GM21529 (cell line): Measurements from ENCODE around the gene CCDC86.

Experiments
- ATAC-seq: cut with Tn5 transposase; IDR thresholded peaks from one replicate; pipeline ENCODE4 v1.9.1; 2021; ENCODE audit not compliant: unreplicated experiment

CCDC86 gene

GRCh38 chr11:60889869-60890311 lies 48.0 kb downstream of the CCDC86 start:
- no peak for ATAC-seq

- ATAC-seq, result no peak
Measured at GRCh38 chr11:60890696-60891095, 48.8 kb downstream of the CCDC86 start.

- ATAC-seq, result no peak
Measured at GRCh38 chr11:60891103-60891741, 49.3 kb downstream of the CCDC86 start.

GRCh38 chr11:60895687-60896086 lies 53.8 kb downstream of the CCDC86 start:
- no peak for ATAC-seq

GRCh38 chr11:60897496-60897895 lies 55.6 kb downstream of the CCDC86 start:
- no peak for ATAC-seq

GRCh38 chr11:60899046-60899936 lies 57.4 kb downstream of the CCDC86 start:
- no peak for ATAC-seq

- ATAC-seq, result no peak
Measured at GRCh38 chr11:60899977-60900376, 58.1 kb downstream of the CCDC86 start.
